Gastrocnemius medialis (tissue), 4 donors: ENCODE data around the gene MCF2L2.

Experiments
- CTCF ChIP-seq, 5 experiments: fragments of 450-650 bp in 3 of 5; fragments of 200-600 bp in 2 of 5; sonication (generic) in 2 of 5; IDR thresholded peaks in 4 of 5; conservative IDR thresholded peaks in 1 of 5; 1 replicate in 4 of 5; 2 replicates in 1 of 5; pipeline ENCODE4 v1.5.1; 2016 to 2019; ENCODE audit warnings: antibody characterized with exemption in 5 of 5, mild to moderate bottlenecking in 3 of 5, moderate library complexity in 3 of 5
- POLR2A ChIP-seq, 2 donors: fragments of 450-650 bp; IDR thresholded peaks; one replicate each; pipeline ENCODE4 v1.6.1; 2017; ENCODE audit warnings: antibody characterized with exemption in 2 of 2, mild to moderate bottlenecking in 2 of 2, moderate library complexity in 2 of 2

- TF ChIP-seq POLR2A (IDR thresholded peaks at IDR 0.05), result no peak
- no peak for TF ChIP-seq CTCF (IDR thresholded peaks at IDR 0.05 in 4 of 5, conservative IDR thresholded peaks at IDR 0.05 in 1 of 5)
Observed at GRCh38 chr3:183233966-183234365, 194.5 kb downstream of the MCF2L2 start.
